Astrocyte (in vitro differentiated cells and primary cell): Measurements from ENCODE around the gene PAK2. TPM values are rescaled to one million over a fixed set of nuclear protein-coding genes. Genes with fewer than 3 reads are reported as not detected.
"Not testable (repeated sequence)": the region's sequence is repeated elsewhere in the genome, so short reads cannot be mapped to it uniquely, and the experiment has no call there.

ENCODE experiments used
- DNase-seq: peaks from one replicate; pipeline ENCODE4 v3.0.0-alpha.2; 2010; ENCODE audit warnings: low read depth
- FAIRE-seq: peaks from 2 replicates; lab custom pipeline; 2011; peaks lifted over from hg19 to GRCh38; lab: Jason Lieb, UNC
- H2AFZ ChIP-seq: 2 replicates; pipeline ENCODE4 v1.6.0; 2012; ENCODE audit warnings: low read depth, low read length, inconsistent platforms
- H3K27ac ChIP-seq: 2 replicates; pipeline ENCODE4 v1.5.1; 2011; ENCODE audit warnings: low read depth, low read length, inconsistent platforms
- H3K27me3 ChIP-seq: 2 replicates; pipeline ENCODE4 v1.6.0; 2011; ENCODE audit warnings: low read length, inconsistent platforms; ENCODE audit not compliant: insufficient read depth
- H3K36me3 ChIP-seq: 2 replicates; pipeline ENCODE4 v1.5.1; 2011; ENCODE audit warnings: low read length, inconsistent platforms; ENCODE audit not compliant: insufficient read depth
- H3K4me1 ChIP-seq: 2 replicates; pipeline ENCODE4 v1.5.1; 2011; ENCODE audit warnings: low read length, inconsistent platforms; ENCODE audit not compliant: insufficient read depth
- H3K4me2 ChIP-seq: 2 replicates; pipeline ENCODE4 v1.6.0; 2012; ENCODE audit warnings: low read length, inconsistent platforms
- H3K4me3 ChIP-seq: 2 replicates; pipeline ENCODE4 v1.5.1; 2011; ENCODE audit warnings: low read depth, mild to moderate bottlenecking, low read length, inconsistent platforms; ENCODE audit not compliant: insufficient read depth
- H3K79me2 ChIP-seq: 2 replicates; pipeline ENCODE4 v1.6.0; 2012; ENCODE audit warnings: mild to moderate bottlenecking, low read length, inconsistent platforms; ENCODE audit not compliant: insufficient read depth
- H3K9ac ChIP-seq: 2 replicates; pipeline ENCODE4 v1.6.0; 2012; ENCODE audit warnings: mild to moderate bottlenecking, low read length, inconsistent platforms
- H3K9me3 ChIP-seq: 2 replicates; pipeline ENCODE4 v1.5.1; 2012; ENCODE audit warnings: low read depth, mild to moderate bottlenecking, low read length, inconsistent platforms; ENCODE audit not compliant: insufficient read depth
- H4K20me1 ChIP-seq: 2 replicates; pipeline ENCODE4 v1.6.0; 2012; ENCODE audit warnings: low read length, inconsistent platforms; ENCODE audit not compliant: insufficient read depth
- H3K27ac Mint-ChIP-seq: one replicate; pipeline ENCODE4 v1.8.0; 2021; ENCODE audit warnings: mild to moderate bottlenecking, mixed read lengths; ENCODE audit not compliant: unreplicated experiment
- H3K27me3 Mint-ChIP-seq: one replicate; pipeline ENCODE4 v1.8.0; 2021; ENCODE audit warnings: low read depth, mixed read lengths; ENCODE audit not compliant: unreplicated experiment
- H3K36me3 Mint-ChIP-seq: one replicate; pipeline ENCODE4 v1.8.0; 2021; ENCODE audit warnings: low read depth, mixed read lengths; ENCODE audit not compliant: unreplicated experiment
- H3K4me1 Mint-ChIP-seq: one replicate; pipeline ENCODE4 v1.8.0; 2021; ENCODE audit warnings: low read depth, mixed read lengths; ENCODE audit not compliant: unreplicated experiment
- H3K4me3 Mint-ChIP-seq: one replicate; pipeline ENCODE4 v1.8.0; 2021; ENCODE audit warnings: mild to moderate bottlenecking, moderate library complexity, mixed read lengths; ENCODE audit not compliant: unreplicated experiment
- H3K9me3 Mint-ChIP-seq: one replicate; pipeline ENCODE4 v1.8.0; 2021; ENCODE audit warnings: mild to moderate bottlenecking, mixed read lengths; ENCODE audit not compliant: unreplicated experiment
- CTCF ChIP-seq: IDR thresholded peaks from 2 replicates; pipeline ENCODE4 v1.5.1; 2011; ENCODE audit warnings: low read depth, mild to moderate bottlenecking, inconsistent platforms, low read length, moderate library complexity; ENCODE audit not compliant: insufficient read depth
- EZH2 ChIP-seq: IDR thresholded peaks from 2 replicates; pipeline ENCODE4 v1.6.1; 2012; ENCODE audit warnings: mild to moderate bottlenecking, low read length, inconsistent platforms; ENCODE audit not compliant: insufficient read depth
- total RNA-seq: library from RNA; stranded (reverse); gene quantifications from 2 replicates; pipeline ENCODE4 v1.2.1, GENCODE V29; 2021

Gene PAK2
- total RNA-seq, 1 donor from 2014 or later = 124 TPM

- H3K4me1 ChIP-seq = peaks cover 8% of the 10 kb centered on the region
- no peaks in the 10 kb centered on the region for H3K27me3 ChIP-seq
- H3K9me3 ChIP-seq = no peaks in the 10 kb centered on the region
- H3K4me1 Mint-ChIP-seq = peaks cover 3% of the 10 kb centered on the region
- peak overlapping the region; percentile 98 for H3K9ac ChIP-seq
- peak overlapping the region; percentile 59 for H2AFZ ChIP-seq
- peak overlapping the region; percentile 83 for H3K4me2 ChIP-seq
- TF ChIP-seq EZH2 (no peak), CTCF (no peak)
- peak overlapping the region; percentile 100 for H3K4me3 Mint-ChIP-seq
- H3K36me3 Mint-ChIP-seq = peaks cover 5% of the 10 kb centered on the region
- H3K27ac ChIP-seq = peak overlapping the region; percentile 95
- H3K27me3 Mint-ChIP-seq = no peaks in the 10 kb centered on the region
- peaks cover 60% of the 10 kb centered on the region for H3K79me2 ChIP-seq
- FAIRE-seq (peak; percentile 20), DNase-seq (peak; percentile 48)
- no peaks in the 10 kb centered on the region for H3K9me3 Mint-ChIP-seq
- peaks cover 48% of the 10 kb centered on the region for H4K20me1 ChIP-seq
- H3K27ac Mint-ChIP-seq = peak overlapping the region; percentile 99
- H3K36me3 ChIP-seq = no peaks in the 10 kb centered on the region
- peak overlapping the region; percentile 98 for H3K4me3 ChIP-seq
Measured at GRCh38 chr3:196740481-196741248, 1.0 kb downstream of the PAK2 start.

GRCh38 chr3:196741249-196741889, 1.7 kb downstream of the PAK2 start:
- H3K9me3 Mint-ChIP-seq = no peaks in the 10 kb centered on the region
- Histone ChIP-seq H4K20me1 (peaks cover 54% of the 10 kb centered on the region), H3K79me2 (peaks cover 67% of the 10 kb centered on the region), H3K4me3 (peak overlapping the region; percentile 98), H3K4me1 (peaks cover 8% of the 10 kb centered on the region), H3K4me2 (peak overlapping the region; percentile 83), H3K27me3 (no peaks in the 10 kb centered on the region), H2AFZ (no peak overlapping the region), H3K36me3 (no peaks in the 10 kb centered on the region), H3K9me3 (no peaks in the 10 kb centered on the region), H3K9ac (peak overlapping the region; percentile 98), H3K27ac (peak overlapping the region; percentile 95)
- DNase-seq = peak; percentile 7
- no peak for FAIRE-seq
- peak overlapping the region; percentile 99 for H3K27ac Mint-ChIP-seq
- peak overlapping the region; percentile 100 for H3K4me3 Mint-ChIP-seq
- peaks cover 3% of the 10 kb centered on the region for H3K4me1 Mint-ChIP-seq
- no peaks in the 10 kb centered on the region for H3K27me3 Mint-ChIP-seq
- H3K36me3 Mint-ChIP-seq = peaks cover 10% of the 10 kb centered on the region
- TF ChIP-seq CTCF (no peak), EZH2 (no peak)

- not testable (repeated sequence) for H3K36me3 ChIP-seq, H2AFZ ChIP-seq, DNase-seq, H3K36me3 Mint-ChIP-seq, H3K4me1 ChIP-seq, H3K9me3 Mint-ChIP-seq, H3K4me3 ChIP-seq, H3K27ac Mint-ChIP-seq, H3K9me3 ChIP-seq, H3K4me1 Mint-ChIP-seq, H3K4me2 ChIP-seq, FAIRE-seq, H3K9ac ChIP-seq, H3K27me3 Mint-ChIP-seq, H3K27ac ChIP-seq, H3K27me3 ChIP-seq
- peak overlapping the region; percentile 27 for H3K4me3 Mint-ChIP-seq
- Histone ChIP-seq H3K79me2 (peaks cover 89% of the 10 kb centered on the region), H4K20me1 (peaks cover 72% of the 10 kb centered on the region)
Measured at GRCh38 chr3:196743569-196743968, 3.9 kb downstream of the PAK2 start.
